Measurements from ENCODE around the gene LSM14B.
A peak's percentile ranks its signal among the peaks of the same experiment; 100 is the strongest.

LSM14B gene

DNA sequence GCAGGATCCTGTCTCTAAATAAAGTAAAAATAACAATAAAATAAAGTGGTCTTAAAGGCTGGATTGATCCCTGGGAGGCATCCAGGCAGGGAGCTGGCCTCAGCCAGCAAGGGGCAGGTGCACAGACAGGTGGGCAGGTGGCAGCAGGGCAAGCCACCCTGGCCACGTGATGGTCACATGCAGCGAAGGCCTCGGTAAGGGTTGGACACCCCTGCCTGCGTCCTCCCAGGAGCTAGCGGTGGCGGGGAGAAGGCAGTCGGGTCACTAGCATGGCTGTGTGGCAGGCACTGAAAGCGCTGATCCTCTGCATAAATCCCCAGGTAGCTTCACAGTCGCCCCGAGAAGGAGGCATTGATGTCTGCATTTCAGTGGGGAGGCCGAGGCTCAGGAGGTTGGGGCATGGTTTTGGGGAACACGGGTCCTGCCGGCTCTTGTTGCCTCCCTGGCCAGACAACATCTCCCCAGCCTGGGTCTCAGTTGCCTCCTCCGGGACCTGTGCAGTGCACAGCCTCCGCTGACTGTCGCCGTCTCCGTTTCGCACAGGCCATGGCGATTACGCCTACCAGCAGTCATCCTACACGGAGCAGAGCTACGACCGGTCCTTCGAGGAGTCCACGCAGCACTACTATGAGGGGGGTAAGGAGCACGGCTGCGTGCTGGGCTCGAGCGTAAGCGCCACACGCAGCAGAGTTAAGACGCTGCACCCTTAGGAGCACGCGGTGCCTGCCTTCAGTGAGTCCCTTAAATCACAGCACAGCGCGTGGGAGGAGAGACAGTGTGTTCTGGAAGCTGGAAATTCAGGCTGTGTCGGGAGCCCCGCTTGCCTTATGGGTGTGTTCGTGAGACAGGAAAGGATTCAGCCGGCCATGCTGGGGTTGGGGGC, 42.8 kb downstream of the LSM14B start:
- DNase-seq (ENCODE audit: low read depth): no peak

GRCh38 chr20:62165762-62166399, 43.6 kb downstream of the LSM14B start:
- DNase-seq (ENCODE audit: low read depth): no peak

DNA sequence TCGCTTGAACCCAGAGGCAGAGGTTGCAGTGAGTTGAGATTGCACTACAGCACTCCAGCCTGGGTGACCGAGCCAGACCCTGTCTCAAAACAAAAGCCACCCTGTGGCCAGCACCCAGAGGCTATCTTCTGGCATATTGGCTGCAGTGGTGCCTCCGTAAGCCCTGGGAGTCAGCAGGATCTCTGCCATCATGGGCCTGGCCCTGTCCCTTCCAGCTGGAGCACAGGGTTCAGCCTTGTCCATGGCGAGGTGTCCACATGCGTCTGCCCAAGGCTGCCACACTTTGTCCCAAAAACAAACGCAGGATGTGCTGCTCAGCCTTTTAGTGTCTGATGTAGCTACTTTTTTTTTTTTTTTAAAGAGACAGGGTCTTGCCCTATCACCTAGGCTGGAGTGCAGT, 45.2 kb downstream of the LSM14B start:
- no peak for DNase-seq (ENCODE audit: low read depth)

DNA sequence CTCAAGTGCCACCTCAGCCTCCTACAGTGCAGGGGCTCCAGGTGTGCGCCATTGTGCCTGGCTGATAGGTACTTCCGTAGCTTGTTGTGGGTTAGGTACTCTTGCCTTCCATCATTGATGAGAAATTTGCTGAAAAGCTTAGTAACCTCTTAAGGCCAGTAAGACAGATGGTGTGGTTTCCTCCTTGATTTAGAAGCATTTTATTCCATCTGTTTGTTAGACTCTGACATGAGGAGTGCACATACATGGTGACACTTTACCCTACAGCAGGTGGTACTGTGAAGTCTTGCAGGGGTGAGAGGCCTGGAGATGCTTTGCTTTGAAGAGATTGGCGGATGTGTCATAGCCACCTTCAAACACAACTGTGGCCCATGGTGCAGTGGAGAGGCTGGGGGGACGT, 45.8 kb downstream of the LSM14B start:
- DNase-seq (ENCODE audit: low read depth): no peak

GRCh38 chr20:62168890-62169435, 46.7 kb downstream of the LSM14B start:
- no peak for DNase-seq (ENCODE audit: low read depth)

- no peak for DNase-seq (ENCODE audit: low read depth)
Observed at GRCh38 chr20:62170536-62170935, 48.3 kb downstream of the LSM14B start.

DNA sequence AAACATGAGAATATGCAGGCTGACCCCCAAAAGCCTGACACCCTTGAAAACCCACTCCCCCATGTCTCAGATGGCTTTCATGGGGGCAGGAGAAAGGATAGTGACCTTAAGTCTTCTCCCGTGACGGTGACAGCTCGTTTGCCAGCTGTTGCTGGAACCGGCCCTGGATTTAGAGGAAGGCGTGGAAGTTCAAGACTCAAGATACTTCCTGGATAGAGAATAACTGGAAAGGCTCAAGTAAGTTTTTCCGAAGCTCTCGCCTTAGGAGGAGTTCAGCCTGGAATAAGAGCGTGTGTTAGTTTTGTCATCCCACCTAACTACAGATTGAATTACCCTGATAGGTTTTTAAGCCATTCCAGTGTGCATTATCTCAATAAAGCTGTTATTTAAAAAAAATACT, 49.0 kb downstream of the LSM14B start:
- DNase-seq (ENCODE audit: low read depth): no peak

- DNase-seq (ENCODE audit: low read depth): no peak
Observed at GRCh38 chr20:62172666-62173065, 50.4 kb downstream of the LSM14B start.

DNA sequence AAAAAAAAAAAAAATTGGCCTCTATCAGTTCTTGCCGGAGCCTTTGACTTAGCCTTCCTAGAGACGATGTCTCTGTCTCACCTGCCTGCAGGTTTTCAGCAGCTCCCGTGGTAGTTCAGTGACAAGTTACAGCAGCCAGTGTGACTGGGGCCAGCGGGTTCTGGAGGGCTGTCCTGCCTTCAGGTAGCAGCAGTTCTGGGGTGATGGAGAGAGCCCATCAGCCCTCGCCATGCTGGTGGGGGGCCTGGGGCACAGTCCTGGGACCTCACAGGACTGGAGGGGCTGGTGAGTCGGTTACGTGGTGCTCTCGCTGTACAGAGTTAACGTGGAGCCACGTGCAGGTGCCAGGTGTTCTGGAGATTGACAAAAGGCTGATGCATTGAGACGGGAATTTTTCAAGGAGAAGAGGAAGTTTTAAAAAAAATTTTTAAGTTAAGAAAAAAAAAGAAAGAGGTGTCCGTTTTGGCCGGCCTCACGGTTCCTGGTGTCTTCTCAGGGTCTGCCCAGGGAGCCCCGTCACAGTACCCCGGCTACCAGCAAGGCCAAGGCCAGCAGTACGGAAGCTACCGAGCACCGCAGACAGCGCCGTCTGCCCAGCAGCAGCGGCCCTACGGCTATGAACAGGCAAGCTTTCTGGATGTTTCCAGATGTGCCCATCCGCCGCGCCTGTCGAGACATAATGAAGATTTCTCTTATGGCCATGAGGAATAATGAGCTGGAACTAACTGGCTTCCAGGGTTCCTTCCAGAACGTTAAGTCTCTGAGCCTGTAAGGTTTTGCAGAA, 51.9 kb downstream of the LSM14B start:
- no peak for DNase-seq (ENCODE audit: low read depth)

GRCh38 chr20:62174870-62175624, 52.8 kb downstream of the LSM14B start:
- no peak for DNase-seq (ENCODE audit: low read depth)

GRCh38 chr20:62175711-62176110, 53.4 kb downstream of the LSM14B start:
- DNase-seq (ENCODE audit: low read depth): no peak

- no peak for DNase-seq (ENCODE audit: low read depth)
Observed at GRCh38 chr20:62176866-62177265, 54.6 kb downstream of the LSM14B start.

GRCh38 chr20:62177307-62177706, 55.0 kb downstream of the LSM14B start:
- no peak for DNase-seq (ENCODE audit: low read depth)

GRCh38 chr20:62178316-62179161, 56.3 kb downstream of the LSM14B start:
- DNase-seq (ENCODE audit: low read depth): no peak

- no peak for DNase-seq (ENCODE audit: low read depth)
Observed at GRCh38 chr20:62179162-62179504, 56.9 kb downstream of the LSM14B start.

DNA sequence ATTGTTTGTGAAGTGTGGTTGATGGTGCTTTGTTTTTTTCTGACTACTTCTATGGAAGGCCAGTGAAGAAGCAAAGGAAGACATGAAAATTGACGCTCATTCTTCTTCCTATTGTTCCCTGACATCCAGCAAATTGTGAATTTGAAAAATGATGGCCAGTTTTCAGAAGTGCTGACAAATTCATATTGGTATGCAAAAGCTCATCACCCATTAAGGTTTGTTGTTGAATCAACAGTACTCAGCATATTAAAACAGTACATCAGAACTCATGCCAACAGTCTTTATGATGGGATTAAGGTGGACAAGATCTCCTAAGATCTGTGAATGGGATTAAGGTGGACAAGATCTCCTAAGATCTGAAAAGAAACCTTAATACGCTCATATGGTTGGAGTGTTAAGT, 59.5 kb downstream of the LSM14B start:
- no peak for DNase-seq (ENCODE audit: low read depth)

DNA sequence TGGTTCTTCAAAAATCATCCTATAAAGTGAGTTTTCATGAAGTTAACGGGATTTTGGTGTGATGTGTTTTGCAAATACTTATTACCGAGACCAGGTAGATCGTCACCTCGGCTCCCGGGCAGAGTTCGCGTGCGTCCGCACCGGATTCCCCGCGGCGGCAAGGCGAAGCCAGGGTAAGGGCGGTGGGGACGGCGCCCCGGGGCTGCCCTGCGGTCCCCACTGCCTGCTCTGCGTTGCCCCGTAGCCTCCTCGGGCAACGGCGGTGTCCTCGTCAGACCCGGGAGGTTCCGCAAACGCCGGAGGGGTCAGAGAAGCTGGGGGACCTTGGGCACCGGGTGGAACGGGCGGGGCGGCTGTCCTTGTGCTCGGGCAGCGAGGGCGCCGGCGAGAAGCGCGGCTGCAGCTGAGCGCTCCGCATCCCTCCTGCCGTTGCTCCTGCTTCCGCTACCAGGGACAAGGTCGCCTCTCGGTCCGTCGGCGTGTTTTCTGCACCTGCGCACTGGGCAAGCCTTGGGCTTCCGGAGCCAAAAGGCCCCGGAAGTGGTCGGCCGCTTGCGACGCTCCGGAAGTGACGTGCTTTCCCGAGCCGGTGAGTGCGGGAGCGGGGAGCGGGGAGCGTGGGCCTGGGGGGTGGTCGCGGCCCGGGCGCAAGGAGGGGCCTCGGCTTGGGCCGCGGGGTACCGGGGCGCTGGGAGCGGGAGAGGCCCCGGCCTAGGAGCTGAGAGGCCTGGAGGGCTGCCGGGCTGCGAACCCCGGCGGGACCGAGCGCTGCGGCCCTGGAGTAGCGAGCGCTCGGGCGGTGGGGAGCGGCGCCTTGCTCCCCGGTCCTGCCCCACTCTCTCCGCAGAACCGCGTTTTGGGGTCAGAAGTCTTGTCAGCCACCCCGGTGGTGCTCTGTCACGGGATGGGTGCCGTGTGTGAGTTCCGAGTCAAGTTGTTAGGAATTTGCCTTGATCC, 60.5 kb downstream of the LSM14B start, which contains the start of gene MTG2:
Gene MTG2 (plus strand): TSS at position 560 of the 957 bp plus-strand sequence. CDS start 10,393 bp downstream, outside the sequence.
- DNase-seq (ENCODE audit: low read depth): peak; percentile 91

DNA sequence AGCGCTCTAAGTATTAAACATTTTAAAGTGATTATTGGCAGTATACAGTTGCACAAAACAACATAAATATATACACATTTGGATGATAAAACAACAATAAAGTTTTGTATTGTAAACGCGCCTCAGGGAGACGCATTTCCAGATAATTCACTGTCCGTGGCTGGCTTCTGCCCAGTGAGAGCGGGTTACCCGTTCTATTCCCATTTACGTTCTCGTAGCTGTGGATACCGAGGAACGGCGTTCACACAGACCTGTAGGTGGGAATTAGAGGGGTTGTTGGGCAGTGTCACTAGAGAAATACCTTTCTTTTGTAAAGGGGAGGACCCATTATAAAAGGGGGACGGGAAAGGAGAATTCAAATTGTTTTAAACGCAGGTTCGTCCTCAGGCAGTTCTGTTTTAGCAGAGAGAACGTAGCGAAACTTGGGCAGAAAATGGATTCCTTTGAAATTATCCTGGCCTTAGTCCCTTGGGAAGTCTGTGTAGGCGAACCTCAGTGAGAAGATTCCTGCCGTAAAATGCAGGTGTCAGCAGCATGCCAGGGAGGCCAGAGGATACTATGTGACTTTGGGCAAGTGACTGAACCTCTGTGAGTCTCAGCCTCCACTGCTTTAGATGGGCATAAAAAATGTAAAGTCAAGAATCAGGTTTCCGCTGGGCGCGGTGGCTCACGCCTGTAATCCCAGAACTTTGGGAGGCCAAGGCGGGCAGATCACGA, 61.3 kb downstream of the LSM14B start:
- DNase-seq (ENCODE audit: low read depth): no peak
